ENCODE data around the gene NMT1. TPM values are rescaled to one million over a fixed set of nuclear protein-coding genes. Genes with fewer than 3 reads are reported as not detected.

The NMT1 gene
- total and polyA plus RNA-seq, 2 of the 13 experiments (the other 11 are each of a cell fraction or from before 2014, with no cell fraction given), result 75.7 to 142 TPM

- no peak for TF ChIP-seq ZBTB40 (IDR thresholded peaks at IDR 0.05)
- no peak for TF ChIP-seq ZBTB40 (CRISPR knock-in tag; IDR thresholded peaks at IDR 0.05)
- 0 out of 2 replicates have a peak, but pooled peaks have one; percentile 56 for TF ChIP-seq ZNF709 (CRISPR knock-in tag; IDR thresholded peaks at IDR 0.05)
- TF ChIP-seq HOXA5 (CRISPR knock-in tag; IDR thresholded peaks at IDR 0.05), result no peak
- TF ChIP-seq ZNF468 (CRISPR knock-in tag; IDR thresholded peaks at IDR 0.05), result no peak
- no peak for TF ChIP-seq ZNF672 (CRISPR knock-in tag; IDR thresholded peaks at IDR 0.05)
- no peak for TF ChIP-seq ZNF44 (CRISPR knock-in tag; IDR thresholded peaks at IDR 0.05)
- TF ChIP-seq MED1 (CRISPR knock-in tag; IDR thresholded peaks at IDR 0.05), result peak; percentile 53; the same call in 1 of the 2 replicates
- TF ChIP-seq RCOR2 (CRISPR knock-in tag; IDR thresholded peaks at IDR 0.05), result no peak
- TF ChIP-seq FOXC1 (CRISPR knock-in tag; IDR thresholded peaks at IDR 0.05; ENCODE audit: borderline replicate concordance), result no peak
- TF ChIP-seq ZBTB7A (CRISPR knock-in tag; IDR thresholded peaks at IDR 0.05), result 0 out of 2 replicates have a peak, but pooled peaks have one; percentile 17
- TF ChIP-seq PPARG (CRISPR knock-in tag; conservative IDR thresholded peaks at IDR 0.05), result 0 out of 2 replicates have a peak, but pooled peaks have one; percentile 19
- TF ChIP-seq ZNF703 (CRISPR knock-in tag; IDR thresholded peaks at IDR 0.05; ENCODE audit: borderline replicate concordance), result no peak
- TF ChIP-seq ZNF567 (CRISPR knock-in tag; IDR thresholded peaks at IDR 0.05; ENCODE audit: borderline replicate concordance), result no peak
Measured at GRCh38 chr17:45123076-45123770, 62.1 kb downstream of the NMT1 start (continued).

Data from HepG2 (cell line).